22Rv1 (cell line): Measurements from ENCODE around the gene CLASP1.
"Not testable (repeated sequence)": the region's sequence is repeated elsewhere in the genome, so short reads cannot be mapped to it uniquely, and the experiment has no call there.

Source experiments
- H3K27ac ChIP-seq: fragments of 450-650 bp; 2 replicates; pipeline ENCODE4 v1.5.1; 2017
- ZFX ChIP-seq: fragments of 450-650 bp; IDR thresholded peaks from 2 replicates; pipeline ENCODE4 v1.6.1; 2017; ENCODE audit warnings: antibody characterized with exemption, borderline replicate concordance
- TF ChIP-seq, protein P1 (sequence below): fragments of 450-650 bp; IDR thresholded peaks from 2 replicates; pipeline ENCODE4 v1.5.1; 2017; ENCODE audit warnings: mild to moderate bottlenecking

The CLASP1 gene

DNA sequence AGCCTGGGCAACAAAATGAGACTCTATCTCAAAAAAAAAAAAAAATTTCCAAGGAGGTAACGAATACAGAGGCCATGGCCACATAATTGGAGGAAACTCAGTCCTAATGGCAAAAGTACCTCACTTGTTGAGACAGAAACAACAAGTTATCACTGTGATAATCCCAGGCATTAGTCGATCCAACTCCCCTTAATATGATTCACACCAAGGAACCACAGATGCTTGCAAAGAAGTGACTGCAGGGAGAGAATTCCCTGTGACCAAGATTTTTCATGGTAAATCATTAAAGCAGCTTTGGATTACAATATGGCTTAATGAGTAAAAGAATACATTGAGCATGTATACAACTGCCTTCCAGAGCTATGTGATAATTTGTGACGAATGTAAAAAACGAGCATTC lies 199.0 kb downstream of the CLASP1 start:
- TF ChIP-seq ZFX = no peak
- TF ChIP-seq, protein P1, sequence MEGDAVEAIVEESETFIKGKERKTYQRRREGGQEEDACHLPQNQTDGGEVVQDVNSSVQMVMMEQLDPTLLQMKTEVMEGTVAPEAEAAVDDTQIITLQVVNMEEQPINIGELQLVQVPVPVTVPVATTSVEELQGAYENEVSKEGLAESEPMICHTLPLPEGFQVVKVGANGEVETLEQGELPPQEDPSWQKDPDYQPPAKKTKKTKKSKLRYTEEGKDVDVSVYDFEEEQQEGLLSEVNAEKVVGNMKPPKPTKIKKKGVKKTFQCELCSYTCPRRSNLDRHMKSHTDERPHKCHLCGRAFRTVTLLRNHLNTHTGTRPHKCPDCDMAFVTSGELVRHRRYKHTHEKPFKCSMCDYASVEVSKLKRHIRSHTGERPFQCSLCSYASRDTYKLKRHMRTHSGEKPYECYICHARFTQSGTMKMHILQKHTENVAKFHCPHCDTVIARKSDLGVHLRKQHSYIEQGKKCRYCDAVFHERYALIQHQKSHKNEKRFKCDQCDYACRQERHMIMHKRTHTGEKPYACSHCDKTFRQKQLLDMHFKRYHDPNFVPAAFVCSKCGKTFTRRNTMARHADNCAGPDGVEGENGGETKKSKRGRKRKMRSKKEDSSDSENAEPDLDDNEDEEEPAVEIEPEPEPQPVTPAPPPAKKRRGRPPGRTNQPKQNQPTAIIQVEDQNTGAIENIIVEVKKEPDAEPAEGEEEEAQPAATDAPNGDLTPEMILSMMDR = no peak
- no peak overlapping the region for H3K27ac ChIP-seq

DNA sequence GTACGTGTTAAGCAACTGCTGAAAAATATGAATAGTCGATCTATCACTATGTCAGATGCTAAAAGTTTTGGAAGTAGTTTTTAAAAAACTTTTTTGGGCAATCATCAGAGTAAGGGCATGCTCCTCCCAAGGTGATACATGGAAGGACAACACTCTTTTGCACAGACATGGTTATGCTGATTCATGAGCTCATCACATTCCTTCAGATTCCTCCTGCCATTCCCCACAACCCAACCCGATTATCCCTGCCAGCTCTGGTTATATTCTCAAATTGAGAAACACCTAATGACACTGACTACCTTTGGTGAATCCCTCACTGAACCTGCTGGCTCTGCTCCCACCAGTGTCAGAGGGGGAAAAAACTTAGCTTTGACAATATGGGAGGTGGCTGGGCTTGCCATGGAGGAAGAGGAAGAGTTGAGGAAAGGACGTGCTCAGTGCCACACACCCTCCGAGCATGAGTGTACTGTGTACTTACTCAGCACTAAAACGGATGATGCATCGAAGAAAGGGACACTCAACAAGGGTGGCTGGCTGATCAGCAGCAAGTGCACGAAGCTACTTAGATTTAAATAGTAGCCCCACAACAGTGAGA lies 202.5 kb downstream of the CLASP1 start:
- no peak overlapping the region for H3K27ac ChIP-seq
- TF ChIP-seq, protein P1 = no peak
- TF ChIP-seq ZFX = no peak

DNA sequence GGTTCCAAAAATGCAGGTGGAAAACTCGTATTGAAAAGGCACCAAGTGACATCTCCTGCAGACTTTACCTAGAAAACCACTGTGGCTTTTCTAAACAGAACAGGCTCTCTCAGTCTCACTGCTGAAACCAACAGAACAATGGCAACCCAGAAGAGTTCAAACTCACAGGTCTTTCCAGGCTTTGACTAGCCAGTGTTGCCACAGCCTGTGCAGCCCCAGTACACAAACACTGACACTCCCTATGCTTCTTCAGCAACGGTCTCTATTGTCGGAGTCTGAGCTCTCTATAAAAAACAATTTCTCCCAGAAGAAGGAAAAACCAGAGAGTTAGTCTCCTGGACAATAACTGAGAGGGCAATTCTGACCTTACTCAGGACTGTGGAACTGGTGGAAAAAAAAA lies 206.4 kb downstream of the CLASP1 start:
- TF ChIP-seq ZFX = no peak
- TF ChIP-seq, protein P1 = no peak
- H3K27ac ChIP-seq = no peak overlapping the region

DNA sequence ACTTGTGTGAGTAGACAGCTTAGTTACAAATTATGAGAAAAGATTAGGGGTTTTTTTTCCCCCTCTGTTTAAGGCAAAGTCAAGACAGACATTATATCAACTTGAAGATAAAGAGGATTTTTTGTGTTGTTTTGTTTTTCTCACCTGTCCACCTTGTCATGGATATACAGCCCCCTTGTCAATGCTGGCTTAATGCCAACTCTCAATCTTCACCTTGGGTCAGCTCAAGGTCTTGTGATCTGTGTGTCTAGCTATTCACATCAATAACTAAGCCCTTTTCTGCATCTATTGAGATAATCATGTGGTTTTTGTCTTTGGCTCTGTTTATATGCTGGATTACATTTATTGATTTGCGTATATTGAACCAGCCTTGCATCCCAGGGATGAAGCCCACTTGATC lies 211.0 kb downstream of the CLASP1 start:
- H3K27ac ChIP-seq = not testable (repeated sequence)

DNA sequence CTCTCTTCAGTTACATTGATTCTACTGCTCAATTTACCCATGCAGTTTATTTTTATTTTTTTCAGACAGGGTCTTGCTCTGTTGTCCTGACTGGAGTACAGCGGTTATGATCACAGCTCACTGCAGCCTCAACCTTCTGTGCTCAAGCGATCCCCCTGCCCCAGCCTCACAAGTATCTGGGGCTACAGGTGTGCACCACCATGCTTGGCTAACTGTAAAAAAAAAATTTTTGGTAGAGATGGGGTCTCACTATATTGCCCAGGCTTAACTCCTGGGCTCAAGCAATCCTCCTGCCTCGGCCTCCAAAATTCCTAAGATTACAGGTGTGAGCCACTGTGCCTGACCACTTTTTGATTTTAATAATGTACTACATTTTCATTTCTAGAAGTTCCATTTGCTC lies 212.3 kb downstream of the CLASP1 start:
- H3K27ac ChIP-seq = no peak overlapping the region

DNA sequence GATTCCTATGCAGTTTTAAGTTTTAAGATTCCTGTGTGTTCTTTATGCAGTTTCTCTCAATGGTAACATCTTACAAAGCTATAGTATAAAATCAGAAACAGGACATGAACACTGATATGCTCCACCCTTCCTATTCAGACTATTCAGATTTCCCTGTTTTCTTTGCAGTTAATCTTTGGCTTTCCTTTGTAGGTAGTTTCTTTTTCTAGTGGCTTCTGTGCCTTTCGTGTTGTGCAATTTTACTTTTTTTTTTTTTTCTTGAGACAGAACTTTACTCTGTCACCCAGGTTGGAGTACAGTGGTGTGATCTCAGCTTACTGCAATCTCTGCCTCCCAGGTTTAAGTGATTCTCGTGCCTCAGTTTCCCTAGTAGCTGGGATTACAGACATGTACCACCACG lies 213.5 kb downstream of the CLASP1 start:
- H3K27ac ChIP-seq = no peak overlapping the region
- TF ChIP-seq ZFX = no peak
- TF ChIP-seq, protein P1 = no peak

More for the DNA sequence above, 212.3 kb downstream of the CLASP1 start:
- TF ChIP-seq, protein P1 = no peak

DNA sequence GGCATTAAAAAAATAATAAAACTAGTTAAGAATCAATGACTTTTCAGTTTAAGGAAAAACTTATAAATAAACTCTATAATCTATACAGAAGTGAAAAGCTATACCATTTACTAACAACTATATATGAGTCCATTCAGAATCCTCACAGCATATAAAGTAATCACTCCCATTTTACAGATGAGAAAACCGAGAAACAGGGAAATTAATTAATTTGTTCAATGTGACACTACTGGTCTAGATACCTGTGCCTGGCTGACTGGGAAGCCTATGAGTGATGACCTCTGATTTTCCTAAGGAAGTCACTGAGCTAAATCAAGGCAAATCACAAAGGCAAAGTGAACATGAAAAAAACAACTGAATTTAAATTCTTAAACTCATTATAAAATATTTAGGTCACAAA lies 218.0 kb downstream of the CLASP1 start:
- no peak overlapping the region for H3K27ac ChIP-seq
- TF ChIP-seq ZFX = no peak
- TF ChIP-seq, protein P1 = no peak

DNA sequence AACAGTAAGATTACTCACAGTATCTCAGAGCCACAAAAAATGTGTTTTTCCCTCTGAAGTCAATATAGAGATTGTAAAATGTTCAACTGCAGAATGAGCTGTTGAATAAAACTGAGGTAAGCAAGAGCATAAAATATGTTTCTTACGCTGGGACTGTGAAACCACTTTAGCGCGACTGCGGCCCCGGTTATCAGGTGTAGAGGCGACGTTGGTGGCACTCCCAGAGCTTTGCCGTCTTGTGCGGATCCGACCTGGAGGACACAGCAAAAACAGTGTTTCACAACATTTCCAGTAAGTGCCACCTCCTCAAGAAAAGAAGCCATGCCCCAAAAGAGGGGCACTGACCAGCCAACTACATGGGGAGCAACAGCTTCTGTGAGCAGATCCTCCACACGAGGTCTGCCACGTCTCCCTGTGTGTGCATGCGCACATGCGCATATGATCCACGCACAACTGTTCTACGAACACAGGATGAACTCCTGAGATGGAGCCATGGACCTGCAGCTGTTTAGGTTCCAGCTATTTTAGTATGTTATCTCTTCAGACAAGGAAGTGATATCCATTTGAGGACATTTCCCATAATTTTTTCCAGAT lies 219.2 kb downstream of the CLASP1 start:
- no peak overlapping the region for H3K27ac ChIP-seq
- TF ChIP-seq, protein P1 = no peak
- TF ChIP-seq ZFX = no peak
